Uterus (tissue), 2 donors: Measurements from ENCODE around the gene ALOXE3.

Experiments
- CTCF ChIP-seq, 4 experiments: fragments of 200-600 bp in 2 of 4; fragments of 450-650 bp in 2 of 4; sonication (generic) in 2 of 4; IDR thresholded peaks; one replicate each; pipeline ENCODE4 v1.5.1; 2016 to 2019; ENCODE audit warnings: antibody characterized with exemption in 4 of 4, mild to moderate bottlenecking in 2 of 4, moderate library complexity in 1 of 4
- POLR2A ChIP-seq, 2 donors: fragments of 450-650 bp; IDR thresholded peaks; one replicate each; pipeline ENCODE4 v1.6.1; 2016; ENCODE audit warnings: antibody characterized with exemption in 2 of 2, mild to moderate bottlenecking in 1 of 2, moderate library complexity in 1 of 2

GRCh38 chr17:8110907-8111306 lies 7.4 kb downstream of the ALOXE3 start:
- TF ChIP-seq CTCF (IDR thresholded peaks at IDR 0.05) (no peak), POLR2A (IDR thresholded peaks at IDR 0.05) (no peak)
